H1 (cell line): Measurements from ENCODE around the gene ACTR3C.

Experiments
- POLR2A ChIP-seq, 2 experiments: IDR thresholded peaks; 1 replicate in 1 of 2; 2 replicates in 1 of 2; pipeline ENCODE4 v1.6.1; 2011; ENCODE audit warnings: low read depth in 2 of 2, low read length in 2 of 2, mild to moderate bottlenecking in 2 of 2; ENCODE audit errors: control extremely low read depth in 1 of 2
- TEAD4 ChIP-seq: IDR thresholded peaks from 2 replicates; pipeline ENCODE4 v1.6.1; 2012; ENCODE audit warnings: low read depth, low read length, inconsistent platforms, mixed read lengths

DNA sequence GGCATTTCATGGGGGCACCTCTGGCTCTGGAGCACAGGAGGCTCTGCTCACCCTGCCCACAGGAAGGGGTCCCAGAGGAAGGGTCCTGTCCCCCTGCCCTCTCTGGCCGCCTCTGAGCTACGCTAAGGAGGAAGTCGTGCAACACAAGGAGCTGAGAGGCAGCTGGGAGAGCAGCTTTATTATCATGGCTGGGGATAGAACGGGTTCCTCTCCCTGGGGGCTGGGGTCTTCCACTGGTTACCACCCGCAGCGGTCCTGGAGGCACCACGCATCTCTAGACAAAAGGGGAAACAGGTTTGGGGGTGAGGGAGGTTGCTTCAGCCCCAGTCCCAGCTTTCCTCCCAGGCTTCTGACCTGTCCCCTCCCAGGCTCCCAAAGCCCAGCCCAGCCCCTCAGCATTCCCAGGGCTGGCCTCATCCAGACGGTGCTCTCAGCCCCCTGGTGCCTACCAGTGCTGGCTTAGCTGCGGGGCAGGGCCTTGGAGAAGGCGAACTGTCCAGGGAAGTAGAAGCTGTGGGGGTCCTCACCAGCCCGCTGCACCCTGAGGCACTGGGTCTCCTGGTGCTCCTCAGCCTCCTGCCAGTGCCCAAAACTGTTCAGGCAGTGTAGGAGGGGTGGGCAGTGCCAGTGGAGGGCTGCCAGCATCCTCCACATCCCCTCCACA, 15.0 kb upstream of the ACTR3C start:
- TF ChIP-seq POLR2A (IDR thresholded peaks at IDR 0.05; ENCODE audit: control extremely low read depth in 1 of 2, low read depth in 2 of 2, low read length in 2 of 2) (no peak), TEAD4 (no peak)
